Activated naive CD4-positive, alpha-beta T cell treated with anti-CD3 and anti-CD28 coated beads, Interleukin-2, amount 50 U/mL, for 24 hours (primary cell): ENCODE results near the gene ANXA5.
"Not testable (repeated sequence)": the region's sequence is repeated elsewhere in the genome, so short reads cannot be mapped to it uniquely, and the experiment has no call there.

Experiments
- H3K27ac Mint-ChIP-seq: one replicate; pipeline ENCODE4 v1.8.0; 2021; ENCODE audit warnings: mild to moderate bottlenecking, mixed read lengths
- H3K27me3 Mint-ChIP-seq: one replicate; pipeline ENCODE4 v1.8.0; 2021; ENCODE audit warnings: mixed read lengths
- H3K36me3 Mint-ChIP-seq: one replicate; pipeline ENCODE4 v1.8.0; 2021; ENCODE audit warnings: mixed read lengths
- H3K4me1 Mint-ChIP-seq: one replicate; pipeline ENCODE4 v1.8.0; 2021; ENCODE audit warnings: mixed read lengths
- H3K4me3 Mint-ChIP-seq: one replicate; pipeline ENCODE4 v1.8.0; 2021; ENCODE audit warnings: mild to moderate bottlenecking, mixed read lengths
- H3K9me3 Mint-ChIP-seq: one replicate; pipeline ENCODE4 v1.8.0; 2021; ENCODE audit warnings: mixed read lengths

Gene ANXA5

GRCh38 chr4:121696581-121697461, at the start of gene ANXA5:
TSS of gene ANXA5 (minus strand) at chr4:121696980. CDS start at chr4:121696589, 391 bp downstream.
- no peaks in the 10 kb centered on the region for H3K9me3 Mint-ChIP-seq
- peak within 1 kb of the TSS; percentile 90 for H3K4me3 Mint-ChIP-seq
- peaks cover 13% of the 10 kb centered on the region for H3K4me1 Mint-ChIP-seq
- H3K36me3 Mint-ChIP-seq = no peaks in the 10 kb centered on the region
- peaks cover 21% of the 10 kb centered on the region for H3K27me3 Mint-ChIP-seq
- H3K27ac Mint-ChIP-seq = peak within 1 kb of the TSS; percentile 86

- H3K4me3 Mint-ChIP-seq = no peak overlapping the region
- H3K9me3 Mint-ChIP-seq = no peaks in the 10 kb centered on the region
- no peaks in the 10 kb centered on the region for H3K36me3 Mint-ChIP-seq
- H3K27ac Mint-ChIP-seq = no peak overlapping the region
- H3K27me3 Mint-ChIP-seq = peaks cover 6% of the 10 kb centered on the region
- no peaks in the 10 kb centered on the region for H3K4me1 Mint-ChIP-seq
These were observed 46.0 kb upstream of the ANXA5 start for GRCh38 chr4:121742794-121743193.

- Mint-ChIP-seq H3K27ac (no peak overlapping the region), H3K27me3 (peaks cover 7% of the 10 kb centered on the region), H3K4me1 (no peaks in the 10 kb centered on the region), H3K4me3 (no peak overlapping the region), H3K36me3 (no peaks in the 10 kb centered on the region), H3K9me3 (no peaks in the 10 kb centered on the region)
These were observed 45.0 kb upstream of the ANXA5 start for GRCh38 chr4:121741751-121742150.

- Mint-ChIP-seq H3K36me3 (no peaks in the 10 kb centered on the region), H3K9me3 (no peaks in the 10 kb centered on the region), H3K27me3 (peaks cover 7% of the 10 kb centered on the region), H3K4me3 (no peak overlapping the region), H3K27ac (no peak overlapping the region), H3K4me1 (no peaks in the 10 kb centered on the region)
These were observed 44.1 kb upstream of the ANXA5 start for GRCh38 chr4:121740796-121741409.

- Mint-ChIP-seq H3K27me3 (peaks cover 7% of the 10 kb centered on the region), H3K27ac (no peak overlapping the region), H3K9me3 (no peaks in the 10 kb centered on the region), H3K4me1 (no peaks in the 10 kb centered on the region), H3K36me3 (no peaks in the 10 kb centered on the region), H3K4me3 (no peak overlapping the region)
These were observed 42.8 kb upstream of the ANXA5 start for GRCh38 chr4:121739575-121739974.

GRCh38 chr4:121738780-121739535, 42.2 kb upstream of the ANXA5 start:
- Mint-ChIP-seq H3K36me3 (no peaks in the 10 kb centered on the region), H3K27me3 (peaks cover 7% of the 10 kb centered on the region), H3K4me3 (no peak overlapping the region), H3K4me1 (no peaks in the 10 kb centered on the region), H3K9me3 (no peaks in the 10 kb centered on the region), H3K27ac (no peak overlapping the region)

GRCh38 chr4:121737846-121738554, 41.2 kb upstream of the ANXA5 start:
- H3K4me1 Mint-ChIP-seq = no peaks in the 10 kb centered on the region
- H3K27me3 Mint-ChIP-seq = peaks cover 7% of the 10 kb centered on the region
- no peak overlapping the region for H3K27ac Mint-ChIP-seq
- no peak overlapping the region for H3K4me3 Mint-ChIP-seq
- H3K9me3 Mint-ChIP-seq = no peaks in the 10 kb centered on the region
- no peaks in the 10 kb centered on the region for H3K36me3 Mint-ChIP-seq

GRCh38 chr4:121736735-121737351, 40.1 kb upstream of the ANXA5 start:
- Mint-ChIP-seq H3K9me3 (no peaks in the 10 kb centered on the region), H3K4me1 (no peaks in the 10 kb centered on the region), H3K36me3 (no peaks in the 10 kb centered on the region), H3K4me3 (no peak overlapping the region), H3K27me3 (peaks cover 7% of the 10 kb centered on the region), H3K27ac (no peak overlapping the region)

- H3K27ac Mint-ChIP-seq = no peak overlapping the region
- no peaks in the 10 kb centered on the region for H3K36me3 Mint-ChIP-seq
- peaks cover 9% of the 10 kb centered on the region for H3K27me3 Mint-ChIP-seq
- no peaks in the 10 kb centered on the region for H3K9me3 Mint-ChIP-seq
- H3K4me1 Mint-ChIP-seq = no peaks in the 10 kb centered on the region
- H3K4me3 Mint-ChIP-seq = no peak overlapping the region
These were observed 37.8 kb upstream of the ANXA5 start for GRCh38 chr4:121734571-121734970.

GRCh38 chr4:121733942-121734341, 37.2 kb upstream of the ANXA5 start:
- no peaks in the 10 kb centered on the region for H3K9me3 Mint-ChIP-seq
- no peak overlapping the region for H3K27ac Mint-ChIP-seq
- peaks cover 9% of the 10 kb centered on the region for H3K27me3 Mint-ChIP-seq
- no peaks in the 10 kb centered on the region for H3K4me1 Mint-ChIP-seq
- no peak overlapping the region for H3K4me3 Mint-ChIP-seq
- H3K36me3 Mint-ChIP-seq = no peaks in the 10 kb centered on the region

- H3K36me3 Mint-ChIP-seq, H3K9me3 Mint-ChIP-seq, H3K4me1 Mint-ChIP-seq, H3K27me3 Mint-ChIP-seq, H3K4me3 Mint-ChIP-seq, H3K27ac Mint-ChIP-seq: not testable (repeated sequence)
These were observed 33.0 kb upstream of the ANXA5 start for GRCh38 chr4:121729753-121730152.

GRCh38 chr4:121728798-121729226, 32.0 kb upstream of the ANXA5 start:
- Mint-ChIP-seq H3K4me3 (no peak overlapping the region), H3K4me1 (no peaks in the 10 kb centered on the region), H3K27ac (peak overlapping the region; percentile 6), H3K27me3 (peaks cover 3% of the 10 kb centered on the region), H3K36me3 (no peaks in the 10 kb centered on the region), H3K9me3 (no peaks in the 10 kb centered on the region)

GRCh38 chr4:121728066-121728465, 31.3 kb upstream of the ANXA5 start:
- no peak overlapping the region for H3K4me3 Mint-ChIP-seq
- H3K36me3 Mint-ChIP-seq = no peaks in the 10 kb centered on the region
- no peaks in the 10 kb centered on the region for H3K4me1 Mint-ChIP-seq
- H3K27me3 Mint-ChIP-seq = peaks cover 3% of the 10 kb centered on the region
- H3K27ac Mint-ChIP-seq = no peak overlapping the region
- no peaks in the 10 kb centered on the region for H3K9me3 Mint-ChIP-seq

GRCh38 chr4:121726642-121727268, 30.0 kb upstream of the ANXA5 start:
- no peaks in the 10 kb centered on the region for H3K9me3 Mint-ChIP-seq
- peaks cover 3% of the 10 kb centered on the region for H3K27me3 Mint-ChIP-seq
- H3K4me3 Mint-ChIP-seq = no peak overlapping the region
- no peaks in the 10 kb centered on the region for H3K36me3 Mint-ChIP-seq
- H3K27ac Mint-ChIP-seq = peak overlapping the region; percentile 10
- no peaks in the 10 kb centered on the region for H3K4me1 Mint-ChIP-seq

- H3K4me3 Mint-ChIP-seq = no peak overlapping the region
These were observed 27.9 kb upstream of the ANXA5 start for GRCh38 chr4:121724671-121725070.

More at GRCh38 chr4:121724671-121725070, 27.9 kb upstream of the ANXA5 start:
- H3K36me3 Mint-ChIP-seq = no peaks in the 10 kb centered on the region
- H3K9me3 Mint-ChIP-seq = no peaks in the 10 kb centered on the region
- no peaks in the 10 kb centered on the region for H3K4me1 Mint-ChIP-seq
- no peaks in the 10 kb centered on the region for H3K27me3 Mint-ChIP-seq
- no peak overlapping the region for H3K27ac Mint-ChIP-seq
